K562 (cell line): ENCODE data around the gene FIG4. TPM values are rescaled to one million over a fixed set of nuclear protein-coding genes. Genes with fewer than 3 reads are reported as not detected.
A peak's percentile ranks its signal among the peaks of the same experiment; 100 is the strongest.

Experiments used
- ATAC-seq: fragments of 200-7000 bp; cut with Tn5 transposase; 3 replicates; pipeline ENCODE4 v1.9.1; 2020; ENCODE audit warnings: moderate library complexity
- BruUV-seq: library from RNA; stranded (reverse); fragments of 400-500 nt; replicated peaks from 2 replicates; lab custom pipeline; 2021; lab: Mats Ljungman, UMichigan
- CTCF ChIA-PET: fragments of 300-600 bp; formaldehyde crosslinking; extraction: SDS; loops from one replicate; lab custom pipeline; 2021; ENCODE audit warnings: low intra/inter-chr PET ratio; lab: Yijun Ruan, JAX
- POLR2A ChIA-PET: fragments of 300-600, 350-650 bp; sonication (Branson Sonifier 250); formaldehyde crosslinking; extraction: SDS; loops from one replicate; lab custom pipeline; 2021; ENCODE audit warnings: antibody characterized with exemption, inconsistent platforms; lab: Yijun Ruan, JAX
- DNase-seq, 4 experiments: peaks; one replicate each; pipeline versions ENCODE4 v3.0.0 to v3.0.0-alpha.2; 2011 to 2018; ENCODE audit warnings: low spot score in 3 of 4, mixed read lengths in 3 of 4; ENCODE audit errors: extremely low read depth in 1 of 4
- FAIRE-seq: peaks from 2 replicates; lab custom pipeline; 2011; peaks lifted over from hg19 to GRCh38; lab: Jason Lieb, UNC
- H2AFZ ChIP-seq: 2 replicates; pipeline ENCODE4 v1.6.0; 2011; ENCODE audit warnings: low read depth, low read length, control low read depth, inconsistent platforms
- H3K27ac ChIP-seq: fragments of 200-600 bp; 3 replicates; pipeline ENCODE4 v1.8.0; 2011; ENCODE audit warnings: low read depth, mild to moderate bottlenecking, control low read depth, inconsistent platforms, low read length, moderate library complexity, mixed read lengths; ENCODE audit errors: extremely low read depth
- H3K27me3 ChIP-seq, 2 experiments: fragments of 300-600 bp in 1 of 2; 2 replicates in 1 of 2; 3 replicates in 1 of 2; pipeline versions ENCODE4 v1.6.0 to v1.8.0; 2011; ENCODE audit warnings: inconsistent platforms in 2 of 2, low read length in 2 of 2, mild to moderate bottlenecking in 1 of 2, mixed read lengths in 1 of 2, moderate library complexity in 1 of 2; ENCODE audit not compliant: control insufficient read depth in 2 of 2, insufficient read depth in 2 of 2
- H3K36me3 ChIP-seq: fragments of 300-600 bp; 3 replicates; pipeline ENCODE4 v1.8.0; 2011; ENCODE audit warnings: mild to moderate bottlenecking, low read length, inconsistent platforms; ENCODE audit not compliant: control insufficient read depth, insufficient read depth
- H3K4me1 ChIP-seq, 2 experiments: fragments of 200-600 bp in 1 of 2; replicated peaks in 1 of 2; 2 replicates in 1 of 2; 3 replicates in 1 of 2; pipeline versions ENCODE4 v1.5.1 to v1.8.0; 2011; ENCODE audit warnings: inconsistent platforms in 2 of 2, low read length in 2 of 2, mild to moderate bottlenecking in 1 of 2, mixed read lengths in 1 of 2, moderate library complexity in 1 of 2; ENCODE audit not compliant: control insufficient read depth in 2 of 2, insufficient read depth in 2 of 2
- H3K4me2 ChIP-seq: 2 replicates; pipeline ENCODE4 v1.6.1; 2011; ENCODE audit warnings: low read length, control low read depth, inconsistent platforms, mixed read lengths; ENCODE audit not compliant: insufficient read depth
- H3K4me3 ChIP-seq: fragments of 200-600 bp; sonication (generic), shearing (Covaris generic); 2 replicates; pipeline ENCODE4 v1.5.1; 2016; ENCODE audit warnings: control low read depth, inconsistent platforms
- H3K79me2 ChIP-seq: fragments of 200-600 bp; 3 replicates; pipeline ENCODE4 v1.8.0; 2011; ENCODE audit warnings: low read length, inconsistent platforms; ENCODE audit not compliant: control insufficient read depth, insufficient read depth
- H3K9ac ChIP-seq, 2 experiments: 2 replicates each; pipeline versions ENCODE4 v1.6.0 to v1.6.1; 2011; ENCODE audit warnings: low read depth in 2 of 2, low read length in 2 of 2, control low read depth in 1 of 2, inconsistent platforms in 1 of 2, mild to moderate bottlenecking in 1 of 2, mixed read lengths in 1 of 2; ENCODE audit not compliant: insufficient read depth in 1 of 2
- H3K9me1 ChIP-seq: one replicate; pipeline ENCODE4 v1.6.0; 2011; ENCODE audit warnings: inconsistent platforms, mild to moderate bottlenecking, low read length, moderate library complexity; ENCODE audit not compliant: control insufficient read depth, insufficient read depth
- H3K9me3 ChIP-seq: replicated peaks from 2 replicates; pipeline ENCODE4 v1.5.1; 2011; ENCODE audit warnings: low read depth, low read length, inconsistent platforms; ENCODE audit not compliant: control insufficient read depth, insufficient read depth
- H4K20me1 ChIP-seq: replicated peaks from 2 replicates; pipeline ENCODE4 v1.6.1; 2011; ENCODE audit warnings: low read length, inconsistent platforms, mixed read lengths; ENCODE audit not compliant: control insufficient read depth, insufficient read depth
- PHF8 ChIP-seq: fragments of 200-600 bp; sonication (generic); IDR thresholded peaks from 2 replicates; pipeline ENCODE4 v1.6.1; 2012; ENCODE audit warnings: mixed run types, mild to moderate bottlenecking, inconsistent platforms, low read length, moderate library complexity, borderline replicate concordance
- SNIP1 ChIP-seq: fragments of 450-650 bp; IDR thresholded peaks from 2 replicates; pipeline ENCODE4 v1.7.1; 2017; ENCODE audit warnings: low read depth, mild to moderate bottlenecking
- SRF ChIP-seq, 2 experiments: fragments of 250-450, 450-650 bp in 1 of 2; sonication (Bioruptor Pico) in 1 of 2; sonication (generic) in 1 of 2; formaldehyde crosslinking; IDR thresholded peaks; 2 replicates each; pipeline versions ENCODE4 v1.5.0 to v1.5.1; 2020 to 2022; ENCODE audit warnings: mild to moderate bottlenecking in 1 of 2, missing genetic modification reagents in 1 of 2
- TBL1XR1 ChIP-seq, 2 experiments: IDR thresholded peaks; 2 replicates each; pipeline ENCODE4 v1.6.1; 2012; ENCODE audit warnings: improper control_type of control experiment in 2 of 2, low read length in 2 of 2, mild to moderate bottlenecking in 1 of 2
- ZNF146 ChIP-seq: IDR thresholded peaks from one replicate; pipeline ENCODE4 v1.6.1; 2018; ENCODE audit warnings: missing compliant biosample characterization; ENCODE audit not compliant: unreplicated experiment
- WGBS: fragments of 100-300 bp; shearing (Covaris generic); methylation state at CpG from one replicate; pipeline ENCODE4 v1.1.6; 2016; ENCODE audit warnings: low coverage, mixed read lengths; ENCODE audit not compliant: insufficient coverage; ENCODE audit errors: missing lambda C conversion rate; 5-methylcytosine and 5-hydroxymethylcytosine counted together
- in situ Hi-C: fragments of 300-500 bp; cut with MboI; formaldehyde crosslinking; loops from 4 replicates; pipeline ENCODE4 v1.15.0; 2018; ENCODE audit warnings: inconsistent platforms, mixed read lengths
- intact Hi-C: fragments of 100-400 bp; cut with micrococcal nuclease; formaldehyde crosslinking; loops from 2 replicates; pipeline ENCODE4 v1.14.2; 2022
- polyA plus RNA-seq, 8 experiments: library from polyadenylated mRNA; depleted of rRNA in 4 of 8; stranded (reverse) in 5 of 8; unstranded in 3 of 8; fragments of >200 nt; fragmentation: Nextera tagmentation in 2 of 8; fragmentation: Illumina TruSeq in 1 of 8; extraction: Ambion mirVana in 2 of 8; extraction: Trizol in 1 of 8; gene quantifications; 2 replicates each; pipeline versions ENCODE4 v1.2.1 to v1.2.3, GENCODE V29; 2011 to 2014; ENCODE audit warnings: inconsistent platforms in 1 of 8, missing spikeins in 1 of 8
- total RNA-seq, 7 experiments: library from RNA; depleted of rRNA in 6 of 7; stranded (reverse); fragments of >200 nt in 6 of 7; fragmentation: Illumina TruSeq in 2 of 7; extraction: Trizol in 2 of 7; gene quantifications; 2 replicates each; pipeline versions ENCODE4 v1.2.1 to v1.2.3, GENCODE V29; 2011 to 2021; ENCODE audit warnings: low replicate concordance in 1 of 7
- TF ChIP-seq, protein P1 (sequence below): sonication (generic); formaldehyde crosslinking; IDR thresholded peaks from 2 replicates; pipeline ENCODE4 v1.8.0; 2022; ENCODE audit warnings: mild to moderate bottlenecking, missing genetic modification reagents
- TF ChIP-seq, protein P2 (sequence below): sonication (generic); formaldehyde crosslinking; IDR thresholded peaks from 2 replicates; pipeline ENCODE4 v1.8.0; 2023; ENCODE audit warnings: mild to moderate bottlenecking, missing genetic modification reagents

The FIG4 gene
- total and polyA plus RNA-seq, 9 of the 15 experiments (the other 6 are each of a cell fraction or from before 2014, with no cell fraction given): 1.5 to 6.8 (median 4.3) TPM

DNA sequence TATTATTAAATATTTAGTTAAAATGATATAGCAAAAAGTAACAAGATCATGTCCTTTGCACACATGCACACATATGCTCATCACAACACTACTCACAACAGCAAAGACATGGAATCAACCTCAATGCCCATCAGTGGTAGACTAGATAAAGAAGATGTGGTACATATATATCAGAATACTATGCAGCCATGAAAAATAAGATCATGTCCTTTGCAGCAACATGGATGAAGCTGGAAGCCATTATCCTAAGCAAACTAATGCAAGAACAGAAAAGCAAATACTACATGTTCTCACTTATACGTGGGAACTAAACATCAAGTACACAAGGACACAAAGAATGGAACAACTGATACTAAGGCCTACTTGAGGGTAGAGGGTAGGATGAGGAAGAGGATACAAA, 14.4 kb upstream of the FIG4 start:
- no peak overlapping the region for H3K4me3 ChIP-seq

DNA sequence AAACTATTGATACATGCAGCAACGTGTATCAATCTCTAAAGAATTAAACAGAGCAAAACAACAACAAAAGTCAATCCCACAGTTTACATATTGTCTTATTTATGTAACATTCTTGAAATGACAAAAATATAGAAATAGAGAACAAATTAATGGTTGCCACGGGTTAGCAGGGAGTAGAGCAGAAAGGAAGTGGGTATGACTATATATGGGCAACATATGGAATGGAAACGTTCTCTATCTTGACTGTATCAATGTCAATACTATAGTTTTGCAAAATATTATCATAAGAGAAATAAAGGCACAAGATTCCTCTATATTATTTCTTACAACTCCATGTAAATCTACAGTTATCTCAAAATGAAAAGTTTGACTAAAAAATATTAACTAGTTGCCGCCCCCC, 12.9 kb upstream of the FIG4 start:
- Histone ChIP-seq H3K79me2 (no peaks in the 10 kb centered on the region), H2AFZ (no peak overlapping the region), H3K9me3 (no peaks in the 10 kb centered on the region), H3K36me3 (no peaks in the 10 kb centered on the region), H3K9ac (no peak overlapping the region), H3K4me2 (no peak overlapping the region), H3K4me3 (no peak overlapping the region), H3K4me1 (no peaks in the 10 kb centered on the region), H4K20me1 (no peaks in the 10 kb centered on the region), H3K9me1 (no peaks in the 10 kb centered on the region), H3K27me3 (0 out of 5 replicates have a peak, but pooled peaks cover 0 to 2% of the 10 kb centered on the region in 2 experiments), H3K27ac (no peak overlapping the region)
- in situ Hi-C loops: no loop called here
- BruUV-seq: no TSS peak
- ATAC-seq (no peak), FAIRE-seq (no peak), DNase-seq (no peak)
- ChIA-PET POLR2A (interaction anchor here (0.6 kb wide), 1 partner anchor 712 kb away, joined by 3 read pairs; no protein-coding TSS in a partner anchor), CTCF (no interaction called here)
- intact Hi-C loops: no loop called here
- TF ChIP-seq, protein P1, sequence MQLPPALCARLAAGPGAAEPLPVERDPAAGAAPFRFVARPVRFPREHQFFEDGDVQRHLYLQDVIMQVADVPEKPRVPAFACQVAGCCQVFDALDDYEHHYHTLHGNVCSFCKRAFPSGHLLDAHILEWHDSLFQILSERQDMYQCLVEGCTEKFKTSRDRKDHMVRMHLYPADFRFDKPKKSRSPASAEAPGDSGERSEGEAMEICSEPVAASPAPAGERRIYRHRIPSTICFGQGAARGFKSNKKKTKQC (CRISPR knock-in tag): no peak
- no peak for TF ChIP-seq TBL1XR1 (IDR thresholded peaks at IDR 0.05; ENCODE audit: low read length in 2 of 2)
- TF ChIP-seq PHF8: no peak
- TF ChIP-seq SRF (CRISPR knock-in tag; IDR thresholded peaks at IDR 0.05): peak in 1 of 2 experiments; percentile 78; a peak in 1 of 4 replicates
- no peak for TF ChIP-seq SNIP1
- 1% methylated on average over 4 of the region's 4 CpGs for WGBS

More for the DNA sequence above, 14.4 kb upstream of the FIG4 start:
- in situ Hi-C loops: no loop called here
- no TSS peak for BruUV-seq
- ChIA-PET CTCF (no interaction called here), POLR2A (no interaction called here)
- no peaks in the 10 kb centered on the region for H3K36me3 ChIP-seq
- no peaks in the 10 kb centered on the region for H3K9me1 ChIP-seq
- no peaks in the 10 kb centered on the region for H4K20me1 ChIP-seq
- no peak for ATAC-seq
- no peak overlapping the region for H3K27ac ChIP-seq
- TF ChIP-seq ZNF146: peak; percentile 68
- TF ChIP-seq, protein P2, sequence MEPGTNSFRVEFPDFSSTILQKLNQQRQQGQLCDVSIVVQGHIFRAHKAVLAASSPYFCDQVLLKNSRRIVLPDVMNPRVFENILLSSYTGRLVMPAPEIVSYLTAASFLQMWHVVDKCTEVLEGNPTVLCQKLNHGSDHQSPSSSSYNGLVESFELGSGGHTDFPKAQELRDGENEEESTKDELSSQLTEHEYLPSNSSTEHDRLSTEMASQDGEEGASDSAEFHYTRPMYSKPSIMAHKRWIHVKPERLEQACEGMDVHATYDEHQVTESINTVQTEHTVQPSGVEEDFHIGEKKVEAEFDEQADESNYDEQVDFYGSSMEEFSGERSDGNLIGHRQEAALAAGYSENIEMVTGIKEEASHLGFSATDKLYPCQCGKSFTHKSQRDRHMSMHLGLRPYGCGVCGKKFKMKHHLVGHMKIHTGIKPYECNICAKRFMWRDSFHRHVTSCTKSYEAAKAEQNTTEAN (CRISPR knock-in tag): no peak
- DNase-seq: no peak
- H3K4me1 ChIP-seq: no peaks in the 10 kb centered on the region
- H3K4me2 ChIP-seq: no peak overlapping the region
- 0% methylated on average over 1 of the region's 1 CpG for WGBS
- no peak overlapping the region for H2AFZ ChIP-seq
- H3K9me3 ChIP-seq: no peaks in the 10 kb centered on the region
- intact Hi-C loops: no loop called here
- no peaks in the 10 kb centered on the region for H3K79me2 ChIP-seq
- no peak for FAIRE-seq
- H3K27me3 ChIP-seq: 0 out of 5 replicates have a peak, but pooled peaks cover 0 to 2% of the 10 kb centered on the region in 2 experiments
- H3K9ac ChIP-seq: no peak overlapping the region
